Mononuclear cell (primary cell): ENCODE measurements around the gene SFMBT2. TPM values are rescaled to one million over a fixed set of nuclear protein-coding genes. Genes with fewer than 3 reads are reported as not detected.
"Not testable (repeated sequence)": the region's sequence is repeated elsewhere in the genome, so short reads cannot be mapped to it uniquely, and the experiment has no call there.

Source experiments
- H3K27me3 ChIP-seq: 2 replicates; pipeline ENCODE4 v1.6.0; 2011; ENCODE audit warnings: low read length, control low read depth; ENCODE audit not compliant: insufficient read depth
- H3K4me1 ChIP-seq: 2 replicates; pipeline ENCODE4 v1.5.1; 2011; ENCODE audit warnings: mild to moderate bottlenecking, low read length, control low read depth; ENCODE audit not compliant: insufficient read depth
- H3K4me3 ChIP-seq: 2 replicates; pipeline ENCODE4 v1.5.1; 2011; ENCODE audit warnings: mild to moderate bottlenecking, low read length, moderate library complexity
- H3K9me3 ChIP-seq: 2 replicates; pipeline ENCODE4 v1.5.1; 2011; ENCODE audit warnings: low read depth, mild to moderate bottlenecking, control low read depth, low read length
- total RNA-seq: library from RNA; depleted of rRNA; stranded (reverse); fragments of >200 nt; gene quantifications from one replicate; pipeline ENCODE4 v1.2.3, GENCODE V29; 2012

SFMBT2 gene
- total RNA-seq, 1 donor: 22.8 TPM

DNA sequence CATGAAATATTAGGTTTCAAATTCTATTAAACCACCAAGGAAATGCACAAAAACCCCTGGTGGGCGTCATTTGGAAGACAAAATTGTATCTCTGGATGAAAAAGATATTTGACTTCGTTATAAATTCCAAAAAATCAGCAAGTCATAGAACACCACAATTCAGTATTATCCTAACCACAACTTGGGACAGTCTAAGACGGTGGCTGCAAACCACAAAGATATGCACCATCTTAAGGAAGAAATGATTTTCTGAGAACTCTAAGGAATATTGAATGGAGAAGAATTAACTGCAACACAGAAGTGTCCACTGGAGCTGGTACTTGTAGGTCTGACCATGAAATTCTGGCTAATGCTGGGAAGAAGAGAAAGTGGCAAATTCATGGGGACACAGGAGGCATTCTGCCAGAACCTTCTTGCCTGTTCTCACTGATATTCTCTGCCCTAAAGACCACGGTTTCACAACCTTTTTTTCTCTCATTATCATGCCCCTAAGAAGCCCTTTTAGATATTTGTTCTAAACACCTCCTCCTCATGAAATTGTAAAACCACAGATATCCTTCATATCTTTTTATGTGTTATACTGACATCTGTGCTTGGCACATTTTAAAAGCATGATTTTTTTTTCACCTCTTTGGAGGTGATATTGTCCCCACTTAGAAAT, 92.9 kb downstream of the SFMBT2 start:
- H3K27me3 ChIP-seq: no peaks in the 10 kb centered on the region
- H3K4me3 ChIP-seq: no peak overlapping the region
- H3K9me3 ChIP-seq: peaks cover 5% of the 10 kb centered on the region
- H3K4me1 ChIP-seq: peaks cover 34% of the 10 kb centered on the region

DNA sequence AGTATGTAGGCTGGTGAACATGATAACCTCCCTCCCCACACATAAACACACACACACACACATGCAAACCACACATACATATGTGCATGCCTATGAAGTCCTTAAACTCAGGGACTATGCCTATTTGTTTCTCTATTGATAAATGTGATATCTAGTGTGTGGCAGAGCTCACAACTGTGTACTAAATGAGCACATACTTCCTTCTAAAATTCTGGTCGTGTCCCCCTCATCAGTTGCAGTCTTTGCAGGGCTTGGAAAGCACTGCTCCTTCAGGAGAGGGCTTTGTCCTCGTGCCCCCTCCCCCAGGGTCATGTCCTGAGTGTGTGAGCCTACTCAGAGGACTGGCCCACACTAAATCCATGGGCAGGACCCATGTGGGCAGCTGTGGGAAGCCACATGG, 94.0 kb downstream of the SFMBT2 start:
- Histone ChIP-seq H3K27me3 (no peaks in the 10 kb centered on the region), H3K4me1 (peaks cover 34% of the 10 kb centered on the region), H3K9me3 (peaks cover 2% of the 10 kb centered on the region), H3K4me3 (no peak overlapping the region)

DNA sequence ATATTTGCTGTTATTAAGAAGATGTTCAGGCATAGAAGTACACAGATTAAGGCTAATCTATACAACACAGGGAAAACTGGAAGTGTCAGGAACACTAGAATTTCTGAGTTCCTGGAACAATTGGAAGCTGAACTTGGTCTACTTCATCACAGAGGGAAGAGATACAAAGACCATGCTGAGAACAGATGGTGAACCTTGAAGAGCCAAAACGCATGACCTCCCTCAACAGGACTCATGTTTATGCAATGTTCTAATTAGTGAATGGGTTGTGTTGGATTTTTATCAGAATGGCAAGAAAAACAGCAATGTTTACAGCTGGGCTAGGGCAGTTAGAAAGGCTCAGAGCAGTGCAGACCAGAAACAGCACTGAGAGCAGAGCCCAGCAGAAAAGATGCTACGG, 94.9 kb downstream of the SFMBT2 start:
- no peaks in the 10 kb centered on the region for H3K9me3 ChIP-seq
- H3K27me3 ChIP-seq: no peaks in the 10 kb centered on the region
- H3K4me1 ChIP-seq: peaks cover 34% of the 10 kb centered on the region
- no peak overlapping the region for H3K4me3 ChIP-seq

DNA sequence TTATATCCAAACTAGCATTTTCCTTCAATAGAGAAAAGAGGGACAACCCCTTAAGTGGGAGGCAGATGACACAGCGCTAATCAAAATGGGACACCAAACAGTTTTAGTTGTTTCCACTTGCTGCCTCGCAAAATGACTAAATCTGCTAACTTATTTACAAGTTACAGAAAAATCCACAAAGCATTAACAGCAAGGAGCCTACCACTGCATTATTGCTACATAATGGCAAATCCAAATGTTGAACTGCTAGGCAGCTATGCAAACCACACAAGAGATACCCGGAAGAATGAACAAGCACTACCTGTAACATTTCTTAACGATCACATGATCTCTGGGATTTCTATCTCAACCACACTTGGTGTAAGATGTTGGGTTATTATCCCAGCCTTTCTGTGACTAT, 96.7 kb downstream of the SFMBT2 start:
- Histone ChIP-seq H3K4me3 (no peak overlapping the region), H3K27me3 (no peaks in the 10 kb centered on the region), H3K4me1 (peaks cover 23% of the 10 kb centered on the region), H3K9me3 (no peaks in the 10 kb centered on the region)

DNA sequence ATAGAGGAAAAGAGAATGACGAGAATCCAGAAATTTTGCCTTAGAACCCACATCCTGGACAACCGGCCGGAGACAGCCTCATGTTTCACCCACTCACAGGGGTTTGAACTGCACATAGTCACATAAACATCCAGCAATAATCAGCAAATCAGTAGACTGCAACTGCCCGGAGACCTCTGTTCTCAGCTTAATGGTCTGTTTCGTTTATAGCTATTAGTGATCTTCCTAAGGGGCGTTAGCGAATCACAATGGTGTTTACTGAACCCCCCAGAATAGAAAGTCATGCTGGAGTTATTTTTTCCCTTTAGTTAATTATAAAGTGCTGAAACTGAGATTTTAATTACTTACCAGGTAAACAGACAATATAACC, 98.4 kb downstream of the SFMBT2 start:
- Histone ChIP-seq H3K4me3 (no peak overlapping the region), H3K4me1 (peaks cover 6% of the 10 kb centered on the region), H3K27me3 (no peaks in the 10 kb centered on the region), H3K9me3 (no peaks in the 10 kb centered on the region)

DNA sequence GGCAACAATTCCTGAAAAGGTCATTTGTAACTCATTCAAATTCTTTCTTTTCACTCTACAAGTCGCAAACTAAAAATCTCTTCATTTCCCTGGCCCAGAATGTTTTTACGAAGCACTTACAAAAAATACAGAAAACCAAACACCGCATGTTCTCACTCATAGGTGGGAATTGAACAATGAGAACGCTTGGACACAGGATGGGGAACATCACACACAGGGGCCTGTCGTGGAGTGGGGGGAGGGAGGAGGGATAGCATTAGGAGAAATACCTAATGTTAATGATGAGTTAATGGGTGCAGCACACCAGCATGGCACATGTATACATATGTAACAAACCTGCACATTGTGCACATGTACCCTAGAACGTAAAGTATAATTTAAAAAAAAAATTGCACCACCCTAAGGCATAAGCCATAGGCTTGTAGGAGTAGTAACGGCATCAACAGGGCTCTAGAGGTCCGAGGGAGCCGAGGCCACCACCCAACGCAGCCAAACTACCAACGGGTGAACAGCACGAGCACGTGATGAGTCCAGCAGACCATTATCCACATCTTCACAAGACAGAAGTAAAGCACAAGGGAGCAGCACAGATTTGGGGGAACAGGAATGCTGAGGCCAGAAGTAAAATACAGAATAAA, 98.9 kb downstream of the SFMBT2 start:
- not testable (repeated sequence) for H3K9me3 ChIP-seq, H3K27me3 ChIP-seq, H3K4me3 ChIP-seq, H3K4me1 ChIP-seq

- H3K27me3 ChIP-seq: no peaks in the 10 kb centered on the region
- no peaks in the 10 kb centered on the region for H3K9me3 ChIP-seq
- H3K4me1 ChIP-seq: peaks cover 7% of the 10 kb centered on the region
- no peak overlapping the region for H3K4me3 ChIP-seq
These were observed 99.5 kb downstream of the SFMBT2 start for GRCh38 chr10:7311218-7311849.

DNA sequence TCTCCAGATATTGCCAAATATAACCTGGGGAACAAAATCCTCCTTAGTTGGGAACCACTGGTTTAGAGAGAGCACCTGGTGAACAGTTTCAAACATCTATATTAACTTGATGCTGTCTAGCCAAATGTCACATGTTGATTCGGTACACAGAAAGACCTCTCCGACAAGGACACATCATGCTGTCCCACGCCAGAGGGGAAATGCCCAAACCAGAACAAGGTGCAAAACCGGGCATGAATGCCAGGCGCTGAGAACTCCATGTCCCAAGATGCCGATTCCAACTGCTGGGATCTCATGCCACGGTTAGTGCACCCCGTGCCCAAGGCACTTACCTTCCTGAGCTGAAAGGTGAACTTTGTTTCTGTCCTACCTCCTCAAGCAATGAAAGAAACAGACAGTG, 100.8 kb downstream of the SFMBT2 start:
- no peak overlapping the region for H3K4me3 ChIP-seq
- peaks cover 18% of the 10 kb centered on the region for H3K4me1 ChIP-seq
- H3K27me3 ChIP-seq: no peaks in the 10 kb centered on the region
- H3K9me3 ChIP-seq: no peaks in the 10 kb centered on the region

DNA sequence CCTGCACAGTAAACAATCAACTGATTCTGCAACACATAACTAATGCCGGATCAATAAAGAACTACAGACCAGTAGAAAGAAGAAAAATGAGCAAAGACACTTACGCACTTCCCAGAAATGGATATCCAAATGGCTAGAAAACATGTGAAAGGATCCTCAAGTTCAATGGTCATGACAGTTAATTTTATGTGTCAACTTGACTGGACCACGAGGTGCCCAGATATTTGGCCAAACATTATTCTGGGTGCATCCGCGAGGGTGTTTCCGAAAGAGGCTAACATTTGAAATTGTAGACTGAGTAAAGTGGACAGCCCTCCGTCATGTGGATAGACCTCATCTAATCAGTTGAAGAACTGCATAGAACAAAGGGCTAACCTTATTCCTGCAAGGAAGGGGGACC, 102.0 kb downstream of the SFMBT2 start:
- Histone ChIP-seq H3K4me1 (peaks cover 12% of the 10 kb centered on the region), H3K4me3 (no peak overlapping the region), H3K9me3 (no peaks in the 10 kb centered on the region), H3K27me3 (no peaks in the 10 kb centered on the region)

GRCh38 chr10:7306616-7307015, 104.2 kb downstream of the SFMBT2 start:
- Histone ChIP-seq H3K27me3 (no peaks in the 10 kb centered on the region), H3K4me1 (peaks cover 12% of the 10 kb centered on the region), H3K4me3 (no peak overlapping the region), H3K9me3 (no peaks in the 10 kb centered on the region)

DNA sequence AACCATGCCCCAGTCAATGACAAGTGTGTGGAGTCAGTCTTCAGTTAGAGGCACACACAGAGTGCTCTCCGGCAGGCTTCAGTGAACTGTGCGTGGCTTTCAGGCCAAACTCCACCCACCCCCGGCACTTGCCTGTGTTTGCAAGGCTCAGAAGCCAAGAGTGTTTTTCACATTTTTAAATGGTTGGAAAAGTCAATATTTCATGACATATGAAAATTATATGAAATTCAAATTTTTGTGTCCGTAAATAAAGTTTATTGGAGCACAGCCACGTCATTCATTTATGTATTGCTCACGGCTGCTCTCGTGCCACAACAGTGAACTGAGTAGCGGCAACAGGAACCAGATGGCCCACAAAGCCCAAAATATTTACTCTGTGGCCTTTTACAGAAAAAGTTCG, 104.7 kb downstream of the SFMBT2 start:
- H3K27me3 ChIP-seq: no peaks in the 10 kb centered on the region
- H3K4me3 ChIP-seq: no peak overlapping the region
- peaks cover 12% of the 10 kb centered on the region for H3K4me1 ChIP-seq
- no peaks in the 10 kb centered on the region for H3K9me3 ChIP-seq

DNA sequence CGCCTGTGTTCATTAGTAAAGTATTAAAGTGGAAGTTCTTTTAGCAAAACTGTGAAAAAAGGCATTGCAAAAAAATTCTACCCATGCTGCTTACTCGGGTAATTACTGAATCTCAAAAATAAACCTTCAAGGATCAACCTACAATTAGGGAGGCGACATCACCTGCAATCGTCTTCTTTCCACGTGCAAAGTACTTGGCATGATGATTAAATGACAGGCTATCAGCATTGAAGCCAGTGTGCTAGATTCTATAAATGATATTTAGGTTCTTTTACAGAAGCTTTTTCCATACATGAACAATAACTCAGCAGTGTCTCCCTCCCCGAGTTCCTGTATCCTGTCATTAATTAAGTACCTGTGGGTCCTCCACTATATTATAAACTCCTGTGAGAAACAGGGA, 105.8 kb downstream of the SFMBT2 start:
- H3K4me1 ChIP-seq: peaks cover 12% of the 10 kb centered on the region
- H3K9me3 ChIP-seq: no peaks in the 10 kb centered on the region
- no peak overlapping the region for H3K4me3 ChIP-seq
- no peaks in the 10 kb centered on the region for H3K27me3 ChIP-seq

- H3K4me1 ChIP-seq: peaks cover 12% of the 10 kb centered on the region
- H3K9me3 ChIP-seq: no peaks in the 10 kb centered on the region
- no peak overlapping the region for H3K4me3 ChIP-seq
- H3K27me3 ChIP-seq: no peaks in the 10 kb centered on the region
These were observed 106.7 kb downstream of the SFMBT2 start for GRCh38 chr10:7304110-7304509.

- Histone ChIP-seq H3K9me3 (no peaks in the 10 kb centered on the region), H3K4me1 (peaks cover 12% of the 10 kb centered on the region), H3K27me3 (no peaks in the 10 kb centered on the region), H3K4me3 (no peak overlapping the region)
These were observed 107.8 kb downstream of the SFMBT2 start for GRCh38 chr10:7302930-7303557.

- H3K4me3 ChIP-seq: no peak overlapping the region
- H3K4me1 ChIP-seq: peaks cover 12% of the 10 kb centered on the region
- no peaks in the 10 kb centered on the region for H3K27me3 ChIP-seq
- H3K9me3 ChIP-seq: no peaks in the 10 kb centered on the region
These were observed 108.4 kb downstream of the SFMBT2 start for GRCh38 chr10:7302392-7302906.
